ENCODE data around the gene HEXB.
"Not testable (repeated sequence)": the region's sequence is repeated elsewhere in the genome, so short reads cannot be mapped to it uniquely, and the experiment has no call there.

Gene HEXB

DNA sequence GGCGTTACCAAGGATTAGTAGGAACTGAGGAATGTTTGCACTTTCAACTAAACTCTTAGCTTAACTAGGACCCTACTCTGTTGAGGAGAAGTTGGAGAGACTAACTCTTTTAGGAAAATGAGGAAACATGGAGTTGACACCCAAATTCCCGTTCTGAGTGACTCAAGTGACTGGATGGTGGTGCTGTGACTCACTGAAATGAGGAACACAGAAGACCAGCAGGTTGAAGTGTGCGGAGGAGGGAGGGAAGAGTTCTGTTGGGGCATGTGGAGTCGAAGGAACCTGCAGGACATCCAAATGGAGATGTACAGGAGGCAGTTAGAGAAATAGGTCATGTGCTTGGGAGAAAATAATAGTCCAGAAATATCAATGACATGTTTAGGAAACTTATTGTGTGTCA lies 8.2 kb downstream of the HEXB start:
- Mint-ChIP-seq H3K4me1 (no peaks in the 10 kb centered on the region), H3K27me3 (no peaks in the 10 kb centered on the region), H3K4me3 (no peak overlapping the region), H3K9me3 (no peaks in the 10 kb centered on the region), H3K36me3 (ENCODE audit: insufficient read depth) (peaks cover 22% of the 10 kb centered on the region), H3K27ac (ENCODE audit: low read depth) (no peak overlapping the region)
- no peak for ATAC-seq (replicated peaks; ENCODE audit: extremely low read depth, poor library complexity, severe bottlenecking)
- no peak for DNase-seq (ENCODE audit: low spot score in 2 of 2)

DNA sequence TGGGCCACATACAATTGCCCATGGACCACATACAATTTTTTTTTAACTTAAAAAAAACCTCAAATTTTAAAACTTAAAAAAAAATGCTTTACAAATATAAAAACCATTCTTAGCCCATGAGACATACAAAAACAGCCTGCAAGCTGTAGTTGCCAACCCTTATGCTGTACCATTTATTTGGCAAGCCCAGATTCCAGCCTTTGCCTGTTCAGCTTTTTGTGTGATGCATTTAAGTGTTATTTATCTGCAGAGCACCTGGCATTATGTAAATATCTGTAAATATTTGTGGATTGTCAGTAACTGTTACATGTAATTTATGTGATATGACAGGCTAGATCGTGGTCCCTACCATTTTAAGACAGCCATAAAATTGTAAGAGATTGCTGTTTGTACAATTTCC lies 32.6 kb downstream of the HEXB start:
- Mint-ChIP-seq H3K4me3 (no peak overlapping the region), H3K27me3 (no peaks in the 10 kb centered on the region), H3K36me3 (ENCODE audit: insufficient read depth) (peaks cover 28% of the 10 kb centered on the region), H3K4me1 (no peaks in the 10 kb centered on the region), H3K27ac (ENCODE audit: low read depth) (no peak overlapping the region), H3K9me3 (no peaks in the 10 kb centered on the region)
- ATAC-seq (replicated peaks; ENCODE audit: extremely low read depth, poor library complexity, severe bottlenecking): no peak
- no peak for DNase-seq (ENCODE audit: low spot score in 2 of 2)

DNA sequence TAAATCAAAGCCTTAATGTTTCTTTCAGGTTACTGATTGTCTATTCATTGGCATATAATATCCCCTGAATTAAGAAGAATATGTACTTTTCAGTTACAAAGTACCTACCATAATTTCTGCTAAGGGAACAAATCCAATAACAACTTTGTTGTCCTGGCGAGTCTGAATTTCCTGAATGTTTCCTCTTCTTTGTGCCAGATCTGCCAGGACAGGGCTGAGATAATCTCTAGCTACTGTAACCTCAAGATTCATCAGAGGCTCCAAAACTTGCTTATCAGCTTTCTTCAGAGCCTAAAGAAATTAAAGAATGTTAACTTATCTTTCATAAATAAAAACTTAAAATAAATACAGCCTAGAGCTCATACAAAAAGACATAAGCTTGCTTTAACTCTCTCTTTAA lies 37.2 kb downstream of the HEXB start:
- Mint-ChIP-seq H3K4me3 (no peak overlapping the region), H3K36me3 (ENCODE audit: insufficient read depth) (peaks cover 30% of the 10 kb centered on the region), H3K9me3 (no peaks in the 10 kb centered on the region), H3K4me1 (no peaks in the 10 kb centered on the region), H3K27ac (ENCODE audit: low read depth) (no peak overlapping the region), H3K27me3 (no peaks in the 10 kb centered on the region)
- DNase-seq (ENCODE audit: low spot score in 2 of 2) (no peak), ATAC-seq (replicated peaks; ENCODE audit: extremely low read depth, poor library complexity, severe bottlenecking) (no peak)

DNA sequence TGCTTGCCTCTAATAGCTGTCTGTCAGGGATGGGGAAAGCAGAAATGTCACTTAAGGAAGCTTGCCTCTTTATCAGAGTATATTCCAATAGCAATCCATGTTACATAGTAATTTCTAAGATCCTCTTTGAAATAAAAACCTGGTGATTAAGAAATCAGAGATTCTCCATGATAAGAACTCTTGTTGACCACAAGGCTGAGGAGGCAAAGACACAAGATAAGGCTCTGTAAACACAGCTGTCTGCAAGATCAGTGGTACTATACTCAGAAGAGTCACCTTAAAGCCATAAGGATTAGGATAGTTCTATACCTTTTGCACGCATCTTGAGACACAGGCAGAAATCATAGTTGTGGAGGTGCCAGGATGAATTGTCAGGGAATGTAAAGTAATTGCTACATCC lies 40.3 kb downstream of the HEXB start:
- DNase-seq (ENCODE audit: low spot score in 2 of 2) (no peak), ATAC-seq (replicated peaks; ENCODE audit: extremely low read depth, poor library complexity, severe bottlenecking) (no peak)
- Mint-ChIP-seq H3K36me3 (ENCODE audit: insufficient read depth) (peaks cover 36% of the 10 kb centered on the region), H3K4me3 (no peak overlapping the region), H3K27ac (ENCODE audit: low read depth) (no peak overlapping the region), H3K4me1 (no peaks in the 10 kb centered on the region), H3K9me3 (no peaks in the 10 kb centered on the region), H3K27me3 (no peaks in the 10 kb centered on the region)

DNA sequence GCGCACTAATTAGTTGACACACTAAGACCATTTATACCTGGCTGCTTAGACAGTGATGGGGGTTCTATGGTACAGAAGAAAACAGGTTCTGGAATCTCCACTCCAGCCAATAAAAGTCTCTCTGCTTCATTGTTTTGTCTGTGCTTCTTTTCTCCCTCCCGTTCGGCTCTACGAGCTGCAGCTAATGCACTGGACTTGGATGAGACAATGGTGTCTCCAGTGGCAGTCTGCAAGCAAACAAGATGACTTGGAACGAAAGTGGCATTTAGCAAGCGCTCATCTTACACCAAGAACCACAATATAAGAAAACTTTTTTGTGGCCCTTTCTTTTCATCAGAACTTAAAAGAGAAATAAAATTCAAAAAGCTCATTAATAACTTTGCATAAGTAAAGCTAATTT lies 51.7 kb downstream of the HEXB start:
- DNase-seq (ENCODE audit: low spot score in 2 of 2) (no peak), ATAC-seq (replicated peaks; ENCODE audit: extremely low read depth, poor library complexity, severe bottlenecking) (no peak)
- peaks cover 53% of the 10 kb centered on the region for H3K36me3 Mint-ChIP-seq (ENCODE audit: insufficient read depth)
- no peak overlapping the region for H3K4me3 Mint-ChIP-seq
- H3K27me3 Mint-ChIP-seq: no peaks in the 10 kb centered on the region
- H3K9me3 Mint-ChIP-seq: no peaks in the 10 kb centered on the region
- no peak overlapping the region for H3K27ac Mint-ChIP-seq (ENCODE audit: low read depth)
- H3K4me1 Mint-ChIP-seq: no peaks in the 10 kb centered on the region

DNA sequence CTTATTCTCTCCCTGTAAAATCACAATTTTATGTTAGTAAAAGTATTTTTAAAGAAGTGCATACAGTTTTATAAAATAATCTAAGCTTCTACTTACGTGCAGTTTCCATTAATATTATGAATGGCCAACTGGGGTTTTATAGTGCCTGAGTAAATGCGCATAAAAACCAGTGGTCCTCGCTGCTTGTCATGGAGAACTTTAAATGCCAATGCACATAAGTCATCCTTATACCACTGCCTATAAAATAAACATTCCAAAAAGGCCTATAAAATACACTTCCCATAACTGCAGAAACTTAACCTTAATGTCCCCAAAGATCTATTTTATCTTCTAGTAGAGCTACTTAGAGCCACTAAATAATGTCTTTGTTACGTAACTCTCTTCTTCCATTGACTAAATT lies 53.4 kb downstream of the HEXB start:
- peaks cover 52% of the 10 kb centered on the region for H3K36me3 Mint-ChIP-seq (ENCODE audit: insufficient read depth)
- H3K9me3 Mint-ChIP-seq: no peaks in the 10 kb centered on the region
- H3K4me3 Mint-ChIP-seq: no peak overlapping the region
- H3K27ac Mint-ChIP-seq (ENCODE audit: low read depth): no peak overlapping the region
- no peaks in the 10 kb centered on the region for H3K27me3 Mint-ChIP-seq
- DNase-seq (ENCODE audit: low spot score in 2 of 2) (no peak), ATAC-seq (replicated peaks; ENCODE audit: extremely low read depth, poor library complexity, severe bottlenecking) (no peak)
- H3K4me1 Mint-ChIP-seq: no peaks in the 10 kb centered on the region

DNA sequence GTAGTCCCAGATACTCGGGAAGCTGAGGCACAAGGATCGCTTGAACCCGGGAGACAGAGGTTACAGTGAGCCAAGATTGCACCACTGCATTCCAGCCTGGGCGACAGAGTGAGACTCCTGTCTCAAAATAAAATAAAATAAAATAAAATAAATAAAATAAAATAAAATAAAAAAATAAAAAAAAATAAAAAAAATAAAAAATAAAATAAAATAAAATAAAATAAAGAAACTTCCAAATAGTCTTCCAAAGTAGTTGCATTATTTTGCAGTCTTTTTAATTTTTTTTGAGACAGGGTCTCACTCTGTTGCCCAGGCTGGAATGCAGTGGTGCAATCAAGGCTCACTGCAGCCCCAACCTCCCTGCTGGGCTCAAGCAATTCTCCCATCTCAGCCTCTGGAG lies 63.7 kb downstream of the HEXB start:
- peaks cover 37% of the 10 kb centered on the region for H3K36me3 Mint-ChIP-seq (ENCODE audit: insufficient read depth)
- H3K4me3 Mint-ChIP-seq; H3K27me3 Mint-ChIP-seq; H3K9me3 Mint-ChIP-seq; H3K27ac Mint-ChIP-seq (ENCODE audit: low read depth); DNase-seq (ENCODE audit: low spot score in 2 of 2); ATAC-seq (replicated peaks; ENCODE audit: extremely low read depth, poor library complexity, severe bottlenecking): not testable (repeated sequence)
- peaks cover 10% of the 10 kb centered on the region for H3K4me1 Mint-ChIP-seq

DNA sequence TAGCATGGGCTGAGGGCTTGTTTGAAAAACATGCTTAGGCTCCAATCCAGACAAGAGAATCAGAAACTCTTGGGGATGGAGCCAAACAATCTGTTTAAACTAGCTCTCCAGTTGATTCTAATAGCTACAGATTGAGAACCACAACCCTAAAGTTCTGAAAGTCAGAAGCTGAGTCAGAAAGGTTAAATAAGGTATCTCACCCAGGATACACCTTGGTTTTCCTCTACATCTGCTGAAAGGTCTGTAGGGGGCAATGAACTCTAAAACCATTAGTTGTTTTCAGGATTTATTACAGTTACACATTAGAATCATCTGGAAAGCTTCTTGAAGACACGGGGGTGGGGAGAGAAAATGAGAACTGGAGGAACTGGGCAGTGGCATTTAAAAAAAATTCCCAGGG lies 76.2 kb downstream of the HEXB start:
- Mint-ChIP-seq H3K36me3 (ENCODE audit: insufficient read depth) (peaks cover 28% of the 10 kb centered on the region), H3K4me3 (no peak overlapping the region), H3K4me1 (peaks cover 15% of the 10 kb centered on the region), H3K27ac (ENCODE audit: low read depth) (no peak overlapping the region), H3K9me3 (no peaks in the 10 kb centered on the region), H3K27me3 (no peaks in the 10 kb centered on the region)
- ATAC-seq (replicated peaks; ENCODE audit: extremely low read depth, poor library complexity, severe bottlenecking): no peak
- DNase-seq (ENCODE audit: low spot score in 2 of 2): no peak

DNA sequence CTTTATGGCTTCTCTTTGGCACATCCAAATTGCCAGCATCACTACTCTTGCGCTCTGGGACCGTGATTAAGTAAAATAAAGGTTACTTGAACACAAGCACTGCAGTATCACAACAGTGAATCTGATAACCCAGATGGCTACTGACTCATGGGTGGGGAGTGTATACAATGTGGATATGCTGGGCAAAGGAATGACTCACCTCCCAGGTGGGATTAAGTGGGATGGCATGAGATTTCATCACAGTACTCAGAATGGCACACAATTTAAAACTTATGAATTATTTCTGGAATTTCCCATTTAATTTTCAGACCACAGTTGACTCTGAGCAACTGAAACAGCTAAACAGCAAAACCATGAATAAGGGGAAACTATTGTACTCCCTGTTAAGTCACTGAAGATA lies 77.6 kb downstream of the HEXB start:
- H3K27ac Mint-ChIP-seq (ENCODE audit: low read depth): no peak overlapping the region
- DNase-seq (ENCODE audit: low spot score in 2 of 2) (no peak), ATAC-seq (replicated peaks; ENCODE audit: extremely low read depth, poor library complexity, severe bottlenecking) (no peak)
- H3K4me1 Mint-ChIP-seq: peaks cover 22% of the 10 kb centered on the region
- peaks cover 34% of the 10 kb centered on the region for H3K36me3 Mint-ChIP-seq (ENCODE audit: insufficient read depth)
- no peak overlapping the region for H3K4me3 Mint-ChIP-seq
- H3K27me3 Mint-ChIP-seq: no peaks in the 10 kb centered on the region
- H3K9me3 Mint-ChIP-seq: no peaks in the 10 kb centered on the region

DNA sequence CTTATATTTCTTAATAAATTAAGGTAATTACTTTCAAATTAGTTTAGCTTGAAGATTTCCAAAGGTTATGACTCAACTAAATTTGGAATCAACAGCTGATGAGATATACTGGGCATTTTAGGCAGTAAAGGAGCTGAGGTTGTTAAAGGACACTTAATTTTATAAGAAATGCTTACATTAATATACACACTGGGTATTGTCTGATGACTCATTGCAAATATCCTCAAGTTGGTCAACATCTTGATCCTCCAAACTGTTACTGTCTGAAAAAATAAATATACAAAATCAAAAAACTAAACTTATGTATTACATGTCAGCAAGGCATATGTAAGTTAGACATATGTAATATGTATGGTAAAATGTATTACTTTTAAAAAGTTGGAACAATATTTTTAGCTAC lies 78.5 kb downstream of the HEXB start:
- no peak overlapping the region for H3K27ac Mint-ChIP-seq (ENCODE audit: low read depth)
- DNase-seq (ENCODE audit: low spot score in 2 of 2): no peak
- H3K27me3 Mint-ChIP-seq: no peaks in the 10 kb centered on the region
- no peak overlapping the region for H3K4me3 Mint-ChIP-seq
- H3K9me3 Mint-ChIP-seq: no peaks in the 10 kb centered on the region
- ATAC-seq (replicated peaks; ENCODE audit: extremely low read depth, poor library complexity, severe bottlenecking): no peak
- peaks cover 29% of the 10 kb centered on the region for H3K36me3 Mint-ChIP-seq (ENCODE audit: insufficient read depth)
- peaks cover 31% of the 10 kb centered on the region for H3K4me1 Mint-ChIP-seq

DNA sequence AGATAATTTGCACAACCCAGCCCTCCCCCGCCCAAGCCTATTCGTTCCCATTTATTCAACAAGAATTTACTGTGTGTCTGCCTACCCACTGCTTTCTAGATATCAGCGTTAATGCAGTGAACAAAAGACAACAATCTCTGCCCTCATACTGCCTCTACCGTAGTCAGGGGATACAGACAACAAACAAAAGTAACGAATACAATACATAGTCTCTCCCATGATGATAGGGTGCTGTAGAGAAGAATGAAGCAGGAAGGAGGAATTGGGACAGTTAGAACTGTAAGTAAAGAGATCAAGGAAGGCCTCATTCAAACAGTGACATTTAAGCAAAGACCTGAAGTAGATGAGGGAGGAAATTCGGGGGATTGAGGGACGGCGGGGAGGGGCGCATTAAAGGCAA lies 80.2 kb downstream of the HEXB start:
- Mint-ChIP-seq H3K4me3 (peak overlapping the region; percentile 100), H3K27me3 (no peaks in the 10 kb centered on the region), H3K36me3 (ENCODE audit: insufficient read depth) (peaks cover 32% of the 10 kb centered on the region), H3K9me3 (no peaks in the 10 kb centered on the region), H3K4me1 (peaks cover 33% of the 10 kb centered on the region), H3K27ac (ENCODE audit: low read depth) (no peak overlapping the region)
- DNase-seq (ENCODE audit: low spot score in 2 of 2) (no peak), ATAC-seq (replicated peaks; ENCODE audit: extremely low read depth, poor library complexity, severe bottlenecking) (no peak)

DNA sequence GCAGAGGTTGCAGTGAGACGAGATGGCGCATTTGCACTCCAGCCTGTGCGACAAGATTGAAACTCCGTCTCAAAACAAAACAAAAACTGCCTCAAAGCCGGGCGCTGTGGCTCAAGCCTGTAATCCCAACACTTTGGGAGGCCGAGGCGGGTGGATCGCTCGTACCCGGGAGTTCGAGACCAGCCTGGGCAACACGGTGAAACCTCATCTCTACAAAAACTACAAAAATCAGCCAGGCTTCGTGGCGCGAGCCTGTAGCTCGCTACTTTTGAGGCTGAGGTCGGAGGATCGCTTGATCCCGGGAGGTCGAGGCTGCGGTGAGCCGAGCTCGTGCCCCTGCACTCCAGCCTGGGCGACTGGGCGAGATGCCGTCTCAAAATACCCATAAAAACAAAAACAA lies 80.9 kb downstream of the HEXB start:
- H3K4me3 Mint-ChIP-seq: peak overlapping the region; percentile 100
- DNase-seq (ENCODE audit: low spot score in 2 of 2) (no peak), ATAC-seq (replicated peaks; ENCODE audit: extremely low read depth, poor library complexity, severe bottlenecking) (no peak)
- peaks cover 26% of the 10 kb centered on the region for H3K4me1 Mint-ChIP-seq
- H3K27ac Mint-ChIP-seq (ENCODE audit: low read depth): peak overlapping the region; percentile 97
- no peaks in the 10 kb centered on the region for H3K27me3 Mint-ChIP-seq
- H3K9me3 Mint-ChIP-seq: no peaks in the 10 kb centered on the region
- peaks cover 34% of the 10 kb centered on the region for H3K36me3 Mint-ChIP-seq (ENCODE audit: insufficient read depth)

DNA sequence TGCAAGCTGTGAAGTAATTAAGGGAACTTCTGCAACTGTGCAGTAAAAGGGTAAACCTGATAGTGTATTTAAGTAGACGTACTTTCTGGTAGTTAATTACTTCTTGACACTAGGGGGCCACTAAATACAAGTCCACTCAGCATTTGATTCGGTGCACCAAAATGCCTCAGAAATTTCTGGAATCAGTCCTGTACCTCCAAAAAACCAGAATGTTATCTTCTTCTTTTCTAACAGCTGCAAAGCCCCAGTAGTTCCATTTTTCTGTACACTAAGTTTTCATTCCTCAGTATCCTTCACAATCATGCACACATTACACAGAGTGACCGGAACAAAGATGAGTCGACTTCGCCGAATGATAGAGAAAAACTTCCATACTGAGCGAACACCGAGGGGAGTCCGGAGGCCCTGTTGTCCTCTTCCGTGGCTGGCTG lies 81.4 kb downstream of the HEXB start:
- H3K27ac Mint-ChIP-seq (ENCODE audit: low read depth): peak overlapping the region; percentile 97
- peaks cover 26% of the 10 kb centered on the region for H3K4me1 Mint-ChIP-seq
- peak overlapping the region; percentile 100 for H3K4me3 Mint-ChIP-seq
- DNase-seq (ENCODE audit: low spot score in 2 of 2) (no peak), ATAC-seq (replicated peaks; ENCODE audit: extremely low read depth, poor library complexity, severe bottlenecking) (peak; percentile 73)
- H3K27me3 Mint-ChIP-seq: no peaks in the 10 kb centered on the region
- H3K9me3 Mint-ChIP-seq: no peaks in the 10 kb centered on the region
- peaks cover 39% of the 10 kb centered on the region for H3K36me3 Mint-ChIP-seq (ENCODE audit: insufficient read depth)
